ENCODE measurements around the gene KCNJ15.

KCNJ15 gene

DNA sequence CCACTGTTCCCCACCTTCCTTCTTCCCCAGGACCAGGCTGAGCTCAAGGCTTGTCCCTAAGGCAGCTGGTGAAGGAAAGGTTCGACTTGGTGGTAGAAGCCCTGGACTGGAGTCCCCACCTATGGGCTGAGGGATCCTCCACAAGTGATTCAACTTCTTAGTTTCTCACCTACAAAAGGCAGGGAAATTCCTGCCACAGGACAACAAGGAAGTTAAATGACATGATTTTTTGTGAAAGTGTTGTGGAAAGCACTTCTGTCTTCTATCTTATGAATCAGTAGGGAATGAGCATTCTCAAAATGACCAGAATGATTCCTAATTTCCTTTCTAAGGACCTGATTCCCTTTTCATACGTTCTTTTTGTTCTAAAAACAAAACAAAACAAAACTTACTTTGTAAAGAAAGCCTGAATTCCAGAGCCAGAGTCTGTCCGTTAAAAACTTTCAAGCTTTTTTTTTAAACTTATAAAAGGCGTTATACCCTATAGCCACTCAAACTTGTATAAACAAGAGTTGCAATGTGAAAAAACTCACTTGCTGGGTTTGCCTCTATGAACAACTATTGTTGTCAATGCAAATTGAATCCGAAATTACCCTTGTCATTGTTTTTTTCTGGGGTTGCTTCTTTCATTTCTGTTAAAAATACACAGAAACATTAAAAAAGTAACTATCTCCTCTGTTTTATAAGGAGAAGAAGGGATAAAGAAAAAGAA lies 12.2 kb downstream of the KCNJ15 start:
- no peak for DNase-seq

DNA sequence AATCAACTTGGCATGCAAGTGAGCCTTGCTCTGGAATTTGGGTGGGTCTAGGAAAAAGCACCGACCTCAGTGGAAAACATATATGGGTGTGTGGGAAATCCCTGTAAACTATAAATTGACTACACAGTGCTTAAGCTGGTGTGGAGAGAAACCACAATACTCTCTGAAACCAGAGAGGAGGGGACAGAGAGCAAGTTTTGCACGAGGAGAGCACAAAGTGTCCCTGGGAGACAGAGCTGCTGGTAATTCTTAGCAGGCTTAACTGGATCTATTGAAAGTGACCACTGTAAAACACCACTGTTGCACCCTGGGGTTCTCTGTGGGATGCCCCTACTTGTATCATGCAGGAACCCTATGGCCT lies 12.8 kb downstream of the KCNJ15 start:
- no peak for DNase-seq

DNA sequence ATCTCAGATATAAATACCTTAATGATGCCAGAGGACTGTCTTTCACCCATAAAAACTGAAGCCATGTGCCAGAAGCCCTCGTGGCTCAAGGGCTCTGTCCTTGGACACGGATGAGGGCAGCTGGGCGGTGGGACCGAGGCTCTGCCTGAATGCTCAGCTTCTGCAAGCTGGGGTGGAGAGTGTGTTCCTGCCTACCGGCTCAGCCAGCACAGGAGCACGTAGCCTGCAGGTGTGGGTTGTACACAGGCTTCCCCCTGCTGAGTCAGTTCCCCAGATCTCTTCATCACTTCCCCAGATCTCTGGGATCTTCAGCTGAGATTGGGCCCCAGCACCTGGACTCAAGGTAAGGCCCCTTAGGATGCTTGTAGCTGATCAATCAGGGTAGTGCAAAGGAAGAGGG lies 15.4 kb downstream of the KCNJ15 start:
- no peak for DNase-seq

DNA sequence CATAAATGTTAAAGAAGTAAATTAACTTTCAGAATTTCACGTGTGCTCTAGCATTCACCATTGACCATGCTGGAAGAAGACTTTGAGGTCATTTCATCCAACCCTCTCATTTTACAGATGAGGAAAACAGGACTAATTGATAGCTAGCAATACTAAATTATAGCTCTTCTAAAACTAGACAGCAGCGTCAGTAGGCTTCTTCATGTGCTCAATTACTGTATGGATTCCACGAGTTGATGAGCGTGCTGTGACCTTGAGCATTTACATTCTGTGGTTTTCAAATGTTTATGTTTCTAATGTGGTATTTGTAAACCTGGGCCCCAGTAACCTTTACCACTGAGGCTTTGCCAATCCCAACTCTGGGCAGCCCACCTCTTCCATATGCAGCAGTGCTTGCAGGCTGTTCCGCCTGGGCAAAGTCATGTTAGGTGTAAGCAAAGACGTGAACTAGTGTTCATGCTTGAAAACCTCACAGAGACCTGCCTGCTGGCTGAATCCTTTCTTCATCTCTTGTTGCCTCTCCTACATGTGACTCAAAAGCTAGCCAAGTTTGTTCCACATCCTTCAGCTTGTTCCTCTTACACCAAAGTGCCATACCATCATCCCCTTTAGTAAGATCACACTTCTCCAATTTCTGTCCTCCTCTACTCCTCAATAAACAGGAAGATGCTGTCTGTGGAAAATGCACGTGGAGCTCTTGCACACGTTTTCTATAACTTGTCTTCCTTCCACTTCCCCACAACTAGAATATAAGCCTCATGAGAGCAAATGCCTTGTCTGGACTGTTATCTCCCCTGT lies 17.2 kb downstream of the KCNJ15 start:
- no peak for DNase-seq

DNA sequence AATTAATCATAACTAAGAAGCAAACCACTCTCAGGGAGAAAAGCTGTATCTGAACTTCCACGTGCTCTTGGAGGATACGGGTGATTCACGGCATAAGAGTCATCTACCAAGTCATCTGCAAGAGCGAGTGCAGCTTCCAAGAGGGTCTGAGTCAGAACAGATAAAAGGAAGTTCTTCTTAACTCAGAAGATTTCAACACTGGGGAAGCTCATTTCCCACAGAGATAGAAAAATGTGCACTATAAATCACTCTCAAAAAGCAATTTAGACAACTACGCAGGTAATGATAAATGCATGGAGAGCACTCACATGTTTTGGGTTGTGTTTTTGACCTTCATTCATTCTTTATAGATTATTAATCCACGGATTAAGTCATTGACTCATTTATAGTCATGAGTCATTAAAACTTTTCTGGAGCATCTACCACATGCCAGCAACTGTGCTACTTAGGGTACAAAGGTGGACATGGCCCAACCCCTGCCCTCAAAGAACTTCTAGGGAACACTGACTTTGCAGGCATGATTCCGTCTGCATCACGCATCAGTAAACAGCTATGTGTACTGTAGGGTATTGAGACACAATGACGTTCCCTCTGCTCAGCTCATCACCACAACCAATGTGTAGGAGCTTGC lies 20.8 kb downstream of the KCNJ15 start:
- DNase-seq: peak; percentile 54

DNA sequence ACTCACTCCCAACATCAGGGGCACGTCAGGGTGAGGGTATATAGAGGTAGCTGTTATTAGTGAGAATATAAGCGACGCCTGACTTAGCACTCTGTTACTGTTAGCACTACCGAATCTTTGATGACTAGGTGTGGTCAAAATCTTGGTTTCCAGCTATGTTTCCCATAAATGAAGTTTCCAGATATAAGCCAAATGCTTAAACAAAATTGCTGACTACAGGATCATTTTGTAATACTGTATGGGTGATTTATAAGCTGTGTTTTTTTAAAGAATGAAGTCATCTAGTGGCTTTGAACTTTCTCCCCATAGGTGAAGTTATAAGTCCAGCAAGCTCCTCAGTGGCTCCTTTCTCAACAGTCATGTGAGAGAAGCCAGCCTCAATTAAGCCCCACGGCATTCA lies 23.7 kb downstream of the KCNJ15 start:
- no peak for DNase-seq

DNA sequence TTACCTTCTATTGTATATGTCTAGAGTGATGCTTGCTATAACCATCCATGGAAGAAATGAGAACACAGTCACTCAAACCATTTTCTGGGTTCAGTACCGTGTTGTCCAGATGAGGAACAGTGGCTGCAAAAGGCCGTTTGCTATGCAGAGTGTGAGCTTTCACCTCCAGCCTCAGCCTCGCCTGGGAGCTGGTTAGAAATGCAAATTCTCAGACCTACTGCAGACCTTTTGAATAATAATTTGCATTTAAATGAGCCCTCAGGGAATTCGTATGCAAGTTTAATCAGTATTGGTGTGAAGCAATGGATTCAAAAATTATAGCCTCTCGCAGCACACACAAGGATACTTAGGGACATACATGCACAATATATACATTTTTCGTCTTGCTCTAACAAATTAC lies 24.1 kb downstream of the KCNJ15 start:
- DNase-seq: no peak

DNA sequence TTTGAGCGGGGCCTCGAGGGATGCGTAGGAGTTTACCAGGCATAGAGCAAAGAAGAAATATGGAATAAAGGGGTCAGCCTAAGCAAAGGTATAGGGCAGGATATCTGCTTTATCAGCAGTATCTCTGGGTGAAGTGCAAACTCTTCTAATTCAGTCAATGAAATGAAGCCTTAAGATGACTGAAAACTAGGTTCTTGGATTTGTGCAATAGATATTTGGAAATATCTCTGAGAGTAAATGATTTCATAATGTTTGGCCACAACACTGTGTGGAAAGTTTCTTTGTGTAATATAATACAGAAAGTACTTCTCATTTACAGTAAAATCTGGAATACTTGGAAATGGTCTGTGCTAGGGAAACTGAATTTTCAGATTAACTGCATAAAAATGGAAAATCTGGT lies 26.1 kb downstream of the KCNJ15 start:
- DNase-seq: no peak

DNA sequence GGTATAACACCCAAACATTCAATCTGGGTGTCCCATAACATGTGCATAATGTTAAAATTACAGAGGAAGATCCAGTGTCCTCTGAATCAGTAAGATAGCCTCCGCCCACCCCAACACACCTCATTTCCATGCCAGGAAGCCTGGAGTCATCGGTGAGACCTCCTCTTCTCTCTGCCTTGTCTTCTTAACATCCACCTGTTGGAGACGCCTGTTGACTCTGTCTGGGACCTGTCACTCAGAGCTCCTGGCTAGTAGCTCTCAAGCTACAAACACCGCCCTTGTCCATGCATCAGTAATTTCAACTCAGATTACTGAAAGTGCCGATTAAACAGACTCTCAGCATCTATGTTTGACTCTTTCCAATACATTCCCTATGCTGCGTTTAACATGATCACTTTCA lies 27.4 kb downstream of the KCNJ15 start:
- DNase-seq: no peak

DNA sequence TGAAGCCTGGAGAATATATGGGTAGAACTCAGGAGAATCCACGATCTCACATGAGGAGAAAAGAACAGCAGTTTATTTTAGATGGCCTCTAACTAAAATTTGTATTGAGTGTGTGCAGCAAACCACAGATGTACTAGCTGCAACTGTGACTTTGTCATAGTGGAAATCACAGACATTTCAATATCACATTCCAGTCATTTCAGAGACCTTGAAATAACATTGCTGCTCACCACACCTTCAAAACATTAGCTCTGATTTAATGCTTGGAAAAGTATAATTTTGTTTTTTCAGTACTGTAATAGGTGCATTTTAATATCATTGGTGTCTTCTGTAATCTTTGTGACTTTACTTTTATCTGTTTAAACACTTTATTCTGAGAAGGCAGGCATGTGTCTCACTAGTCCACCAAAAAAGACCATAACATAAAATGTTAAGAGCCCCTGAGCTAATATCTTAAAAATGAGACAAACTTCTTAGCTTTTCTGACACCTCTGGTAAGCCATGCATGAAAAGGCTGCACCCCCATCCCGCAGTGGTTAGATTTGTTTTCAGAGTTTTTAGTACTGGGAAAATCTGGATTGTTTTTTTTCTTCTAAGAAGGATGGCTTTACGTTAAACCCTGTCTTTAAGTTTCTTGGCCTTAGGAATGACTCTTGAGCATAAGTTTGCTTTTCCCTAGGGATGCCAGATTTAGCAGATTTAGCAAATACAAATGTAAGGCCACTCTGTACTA lies 30.1 kb downstream of the KCNJ15 start:
- no peak for DNase-seq

DNA sequence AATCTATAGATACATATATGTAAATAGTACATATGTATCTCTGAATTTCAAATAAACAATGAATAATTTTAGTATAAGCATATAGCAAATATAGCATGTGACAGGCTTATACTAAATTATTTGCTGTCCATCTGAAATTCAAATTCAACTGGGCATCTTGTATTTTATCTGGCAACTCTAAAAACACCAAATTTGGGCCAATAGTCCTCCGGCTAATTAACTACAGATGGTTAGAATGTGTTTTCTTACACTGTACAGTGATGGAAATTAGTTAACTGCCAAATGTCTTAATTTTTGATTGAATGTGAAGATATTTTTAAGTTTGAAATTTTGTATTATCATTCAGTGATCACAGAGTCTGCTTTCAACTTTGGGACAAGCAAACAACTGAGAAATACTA lies 30.7 kb downstream of the KCNJ15 start:
- DNase-seq: no peak

DNA sequence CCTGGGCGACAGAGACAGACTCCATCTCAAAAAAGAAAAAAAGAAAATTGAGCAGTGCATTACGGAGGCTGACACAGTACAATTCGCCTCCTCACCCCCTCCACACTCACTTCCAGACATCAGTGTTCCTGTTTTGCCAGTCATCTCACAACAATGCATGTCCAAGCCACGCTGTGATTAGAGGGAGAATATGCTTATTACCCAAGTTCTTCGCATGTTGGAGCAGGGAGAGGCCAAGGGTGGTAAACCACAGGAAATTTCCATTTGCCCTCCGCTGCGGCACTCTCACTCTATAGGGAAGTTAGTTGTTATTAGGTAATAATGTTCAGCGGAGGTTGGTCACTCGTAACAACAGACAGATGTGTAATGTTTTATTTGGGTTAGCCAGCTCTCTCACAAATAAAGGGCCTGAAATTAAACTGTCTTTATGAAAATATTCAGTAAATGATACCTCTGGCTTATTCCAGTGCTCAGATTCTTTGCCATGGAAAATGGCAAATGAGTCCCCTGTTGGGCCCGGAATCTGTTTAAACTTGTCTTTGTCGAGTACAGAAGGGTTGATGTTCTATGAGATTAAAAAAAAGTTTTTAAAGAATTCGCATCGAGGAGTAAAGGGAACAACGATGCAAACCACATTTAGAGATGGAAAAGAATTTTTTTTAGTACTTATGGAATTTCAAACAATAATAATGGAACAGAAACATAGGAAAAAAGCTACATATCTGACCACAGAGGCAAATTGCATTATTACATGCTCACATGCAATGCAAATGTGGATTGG lies 33.1 kb downstream of the KCNJ15 start:
- DNase-seq: no peak

DNA sequence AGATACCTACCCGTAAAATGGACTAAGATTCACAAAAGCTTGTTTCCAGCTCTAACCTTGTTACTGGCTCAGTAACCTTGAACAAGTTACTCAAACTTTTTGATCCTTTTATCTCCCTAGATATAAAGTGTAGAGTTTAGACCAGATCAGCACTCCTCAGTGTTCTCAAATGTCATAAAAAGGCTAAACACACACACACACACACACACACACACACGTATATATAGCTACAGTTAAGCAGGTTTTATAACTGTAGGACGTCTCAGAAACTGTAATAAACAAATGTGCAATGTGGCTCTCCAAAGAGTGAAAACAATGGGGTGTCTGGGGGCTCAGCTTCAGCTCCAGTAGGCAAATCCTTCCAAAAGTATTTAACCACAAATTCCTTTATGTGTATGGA lies 34.0 kb downstream of the KCNJ15 start:
- no peak for DNase-seq

DNA sequence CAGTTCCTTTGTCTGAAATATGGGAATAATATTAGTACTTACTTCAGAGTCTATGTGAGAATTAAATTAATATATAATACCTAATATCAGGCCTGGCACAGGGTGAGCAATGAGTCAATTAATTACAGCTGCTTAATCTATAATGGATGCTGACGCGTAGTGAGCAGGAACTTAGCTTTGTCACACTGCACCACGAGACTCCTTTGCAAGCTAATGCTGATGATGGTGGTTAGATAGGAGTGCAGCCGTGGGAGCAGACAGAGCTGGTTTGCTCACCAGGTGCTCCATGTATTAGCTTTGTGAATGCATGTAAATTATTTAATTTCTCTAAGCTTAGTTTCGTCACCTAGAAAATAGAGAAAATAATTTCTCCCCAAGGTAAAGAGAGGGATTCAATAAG lies 35.1 kb downstream of the KCNJ15 start:
- no peak for DNase-seq

DNA sequence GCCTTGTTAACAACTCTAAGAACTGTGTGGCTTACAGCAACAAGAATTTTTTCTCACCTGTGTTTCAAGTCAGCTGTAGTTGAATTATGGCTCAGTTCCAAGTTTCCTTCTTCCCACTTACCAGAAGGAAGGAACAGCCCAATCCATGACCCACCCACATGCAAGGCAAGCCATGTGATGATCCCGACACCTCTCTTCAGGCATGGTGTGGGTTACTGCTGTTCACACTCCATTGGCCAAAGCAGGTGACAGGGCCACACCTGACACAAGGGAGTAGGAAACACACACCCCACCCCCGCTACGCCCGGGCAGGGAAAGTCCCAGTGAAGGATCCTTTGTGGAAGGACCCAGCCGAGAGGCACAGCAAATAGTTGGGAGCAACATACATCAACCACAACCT lies 36.3 kb downstream of the KCNJ15 start:
- no peak for DNase-seq

DNA sequence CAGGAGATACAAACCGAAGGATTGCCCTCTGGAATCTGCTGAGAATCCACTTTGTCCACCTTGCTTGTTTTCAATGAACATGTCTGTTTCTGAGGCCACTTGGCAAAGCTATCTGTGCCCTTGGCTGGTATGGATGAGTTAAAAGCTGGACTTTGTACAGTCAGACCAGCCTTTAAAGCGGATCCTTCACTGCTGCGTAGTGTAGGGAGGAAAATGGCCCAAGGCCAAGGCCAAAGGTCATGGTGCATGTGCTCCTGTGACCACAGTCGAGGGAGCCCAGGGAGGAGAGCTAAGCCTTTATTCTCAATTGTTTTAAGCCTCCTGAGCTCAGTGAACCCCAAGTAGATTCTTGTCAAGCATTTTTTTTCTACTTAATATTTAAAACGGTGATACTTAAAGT lies 37.0 kb downstream of the KCNJ15 start:
- DNase-seq: no peak

DNA sequence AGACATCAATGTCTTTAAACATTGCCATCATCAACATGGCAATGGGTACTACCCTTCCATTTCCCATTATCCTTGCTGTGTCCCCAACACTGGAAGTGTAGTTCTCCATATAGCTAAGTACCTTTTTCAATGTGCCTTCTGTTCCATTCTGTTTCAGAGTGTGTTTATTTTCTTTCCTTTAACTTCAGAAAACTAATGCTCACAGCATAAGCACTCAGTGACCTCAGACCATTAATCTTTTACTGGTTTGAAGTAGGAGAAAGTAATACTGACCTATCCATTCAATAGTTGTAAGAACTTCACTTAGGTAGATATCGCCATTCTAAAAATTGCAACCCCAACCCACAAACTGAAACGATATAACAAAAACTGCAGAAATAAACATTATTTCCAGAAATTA lies 37.8 kb downstream of the KCNJ15 start:
- DNase-seq: no peak

DNA sequence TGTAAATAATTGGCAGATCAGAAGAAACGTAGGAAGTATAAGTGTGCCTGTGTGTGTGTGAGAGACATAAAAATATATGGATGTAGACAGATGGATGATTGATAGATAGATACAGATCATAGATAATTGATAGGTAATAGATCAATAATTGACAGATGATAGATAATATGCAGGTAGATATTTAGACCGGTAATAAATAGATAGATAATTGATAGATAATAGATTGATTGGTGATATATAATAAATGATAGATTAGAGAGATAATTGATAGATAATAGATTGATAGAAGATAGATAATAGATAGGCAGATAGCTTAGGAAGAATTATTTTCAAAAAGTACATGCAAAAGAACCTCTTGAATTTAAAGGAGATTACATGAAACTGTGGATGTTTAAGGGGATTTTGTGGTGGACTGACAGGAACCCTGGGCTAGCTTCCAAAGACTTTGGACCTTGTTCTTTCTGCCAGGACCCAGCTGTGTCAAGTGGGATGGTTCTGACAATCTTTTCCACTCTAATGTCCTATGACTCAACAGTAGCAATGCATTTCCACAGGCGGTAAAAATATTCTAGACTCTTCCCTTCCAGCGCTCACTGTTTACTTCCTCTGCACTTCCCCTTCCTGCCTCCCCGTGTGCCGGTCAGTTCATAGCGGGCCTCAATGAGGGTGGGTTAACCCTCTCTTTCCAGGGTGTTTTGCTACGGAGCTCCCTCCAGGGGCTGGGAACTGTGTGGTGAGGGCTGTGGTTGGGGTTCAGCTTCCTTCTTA lies 39.4 kb downstream of the KCNJ15 start:
- DNase-seq: no peak

DNA sequence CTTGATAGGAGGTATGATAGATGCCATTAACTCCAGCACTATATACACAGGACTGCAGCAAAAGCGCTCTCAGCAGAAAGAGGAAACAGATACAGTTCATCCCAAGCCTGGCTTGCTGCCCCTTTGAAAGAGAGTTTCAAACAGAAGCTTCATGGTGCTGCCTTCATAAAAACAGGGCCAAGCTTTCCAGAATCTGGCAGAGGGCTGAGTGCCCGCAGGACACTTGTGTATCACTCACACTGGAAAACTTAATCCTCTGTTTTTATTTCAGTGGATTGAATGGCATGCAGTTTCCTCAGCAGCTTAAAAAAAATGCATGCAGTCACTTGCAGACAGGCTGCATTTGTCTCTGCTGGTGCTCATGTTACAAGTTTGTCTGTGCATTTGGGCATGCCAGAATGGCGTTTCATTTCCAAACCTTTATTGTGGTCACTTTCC lies 40.4 kb downstream of the KCNJ15 start:
- DNase-seq: no peak

DNA sequence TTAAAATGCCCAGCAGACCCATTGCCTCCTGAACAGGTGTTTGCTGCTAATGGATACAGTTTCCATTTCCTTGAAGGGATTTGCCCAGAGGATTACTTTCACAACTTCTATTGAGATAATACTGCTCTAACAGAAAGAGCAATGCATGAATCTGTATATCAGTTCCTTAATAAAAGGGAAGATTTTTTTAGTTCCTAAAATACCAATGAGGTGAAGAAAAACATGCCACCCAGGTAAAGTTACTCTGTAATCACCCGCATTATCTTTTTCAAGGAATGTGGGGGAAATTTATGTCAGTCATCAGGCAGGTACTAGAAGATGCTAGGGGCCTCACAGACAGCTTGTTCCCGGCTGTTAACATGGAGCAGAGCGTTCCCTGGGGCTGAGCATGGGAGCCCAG lies 41.1 kb downstream of the KCNJ15 start:
- no peak for DNase-seq

DNA sequence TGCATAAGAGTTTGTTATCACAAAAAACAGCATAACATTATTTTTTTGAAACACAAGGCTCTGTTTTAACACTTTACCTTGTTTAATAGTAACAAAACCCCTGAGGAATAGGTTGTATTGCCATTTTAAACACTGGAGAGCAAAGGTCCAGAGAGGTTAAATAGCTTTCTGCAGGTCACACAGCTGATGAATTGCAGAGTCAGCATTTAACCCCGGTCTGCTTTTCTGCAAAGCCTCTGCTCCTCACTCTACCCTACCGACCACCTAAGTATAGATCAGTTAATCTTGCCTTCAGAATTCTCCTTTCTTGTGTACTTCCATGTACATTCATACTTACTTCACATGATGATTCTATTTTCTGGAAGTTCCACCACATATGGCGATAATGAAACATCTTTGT lies 42.0 kb downstream of the KCNJ15 start:
- no peak for DNase-seq

DNA sequence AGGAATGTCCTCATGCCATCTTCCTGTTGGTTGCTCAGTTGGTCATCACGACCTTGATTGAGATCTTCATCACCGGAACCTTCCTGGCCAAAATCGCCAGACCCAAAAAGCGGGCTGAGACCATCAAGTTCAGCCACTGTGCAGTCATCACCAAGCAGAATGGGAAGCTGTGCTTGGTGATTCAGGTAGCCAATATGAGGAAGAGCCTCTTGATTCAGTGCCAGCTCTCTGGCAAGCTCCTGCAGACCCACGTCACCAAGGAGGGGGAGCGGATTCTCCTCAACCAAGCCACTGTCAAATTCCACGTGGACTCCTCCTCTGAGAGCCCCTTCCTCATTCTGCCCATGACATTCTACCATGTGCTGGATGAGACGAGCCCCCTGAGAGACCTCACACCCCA lies 42.9 kb downstream of the KCNJ15 start:
- DNase-seq: no peak
